ENCODE data around the gene TMEM138. TPM values are rescaled to one million over a fixed set of nuclear protein-coding genes. Genes with fewer than 3 reads are reported as not detected.

Gene TMEM138
- total RNA-seq, 1 donor from 2014 or later: 38.2 TPM

- DNase-seq (ENCODE audit: low spot score): no peak
- ATAC-seq: no peak
- intact Hi-C loops (cut with DNase I): no loop called here
Observed at GRCh38 chr11:61339490-61339878, 22.7 kb upstream of the TMEM138 start.

DNA sequence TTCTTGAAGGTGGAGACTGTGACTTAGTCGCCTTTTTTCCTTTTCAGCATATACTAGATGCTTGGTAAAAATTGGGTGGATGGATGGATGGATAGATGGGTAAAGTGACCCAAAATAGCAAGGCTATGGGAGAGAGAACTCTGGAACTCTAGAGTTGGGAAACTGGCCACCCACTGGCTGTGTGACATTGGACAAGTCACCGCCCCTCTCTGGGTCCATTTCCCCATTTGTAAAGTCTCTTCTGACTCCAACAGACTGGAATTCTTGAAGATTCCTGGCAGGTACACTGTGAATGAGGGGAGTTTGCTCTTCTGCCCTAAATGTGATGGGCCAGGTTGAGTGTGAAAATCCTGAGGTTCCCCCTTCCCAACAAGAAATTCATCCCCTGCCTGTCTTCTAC, 21.2 kb upstream of the TMEM138 start:
- ATAC-seq: no peak
- intact Hi-C loops (cut with DNase I): no loop called here
- DNase-seq (ENCODE audit: low spot score): no peak

DNA sequence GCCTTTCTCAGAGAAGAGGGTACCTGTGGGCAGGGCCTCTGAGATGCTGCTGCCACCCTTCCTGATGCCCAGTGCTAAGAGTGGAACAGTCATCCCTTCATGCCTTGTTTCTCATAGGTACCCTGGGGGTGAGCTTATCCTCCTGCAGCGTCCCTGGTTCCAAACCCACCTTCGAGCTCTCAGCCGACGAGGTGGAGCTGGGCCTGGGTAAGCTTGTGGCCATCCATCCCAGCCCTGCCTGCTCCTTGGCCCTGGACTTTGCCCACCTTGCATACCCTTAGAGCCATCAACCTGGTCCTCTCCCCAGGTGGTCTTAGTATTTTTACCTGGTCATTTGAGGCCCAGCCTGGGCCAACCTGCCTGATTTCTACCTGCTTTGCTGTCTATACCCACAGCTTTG, 20.5 kb upstream of the TMEM138 start:
- intact Hi-C loops (cut with DNase I): no loop called here
- DNase-seq (ENCODE audit: low spot score): no peak
- no peak for ATAC-seq

GRCh38 chr11:61342207-61342803, 19.9 kb upstream of the TMEM138 start:
- intact Hi-C loops (cut with DNase I): no loop called here
- ATAC-seq (no peak), DNase-seq (ENCODE audit: low spot score) (no peak)

DNA sequence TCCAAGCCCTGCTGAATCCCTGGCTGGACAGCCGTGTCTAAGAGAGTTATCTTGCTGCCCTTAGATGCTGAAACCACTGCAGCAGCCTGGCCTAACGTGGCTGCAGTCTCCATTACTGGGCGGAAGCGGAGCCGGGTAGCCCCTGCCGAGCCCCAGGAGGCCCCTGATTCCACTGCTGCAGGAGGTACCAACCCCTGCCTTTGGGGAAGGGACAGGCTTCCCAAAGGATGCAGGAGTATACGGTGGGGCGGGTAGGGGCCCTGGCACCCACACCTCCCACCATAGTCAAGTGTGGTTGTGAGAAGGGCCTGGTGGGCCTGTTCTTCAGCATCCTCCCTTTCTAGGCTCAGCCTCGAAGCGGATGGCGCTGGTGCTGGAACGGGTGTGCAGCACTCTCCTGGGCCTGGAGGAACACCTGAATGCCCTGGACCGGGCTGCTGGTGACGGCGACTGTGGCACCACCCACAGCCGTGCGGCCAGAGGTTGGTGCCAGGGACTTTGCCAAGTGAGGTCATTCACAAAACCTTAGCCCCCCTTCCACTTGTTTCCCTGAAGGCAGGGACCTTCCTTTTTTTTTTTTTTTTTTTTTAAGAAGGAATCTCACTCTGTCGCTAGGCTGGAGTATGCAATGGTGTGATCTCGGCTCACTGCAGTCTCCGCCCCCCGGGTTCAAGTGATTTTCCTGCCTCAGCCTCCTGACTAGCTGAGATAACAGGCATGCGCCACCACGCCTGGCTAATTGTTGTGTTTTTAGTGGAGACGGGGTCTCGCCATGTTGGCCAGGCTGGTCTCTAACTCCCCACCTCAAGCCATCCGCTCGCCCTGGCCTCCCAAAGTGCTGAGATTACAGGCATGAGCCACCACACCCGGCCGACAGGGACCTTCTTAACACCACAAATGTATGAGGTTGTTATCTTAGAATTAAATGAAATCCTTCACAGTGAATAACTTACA, 18.1 kb upstream of the TMEM138 start:
- ATAC-seq (no peak), DNase-seq (ENCODE audit: low spot score) (no peak)
- intact Hi-C loops (cut with DNase I): no loop called here

DNA sequence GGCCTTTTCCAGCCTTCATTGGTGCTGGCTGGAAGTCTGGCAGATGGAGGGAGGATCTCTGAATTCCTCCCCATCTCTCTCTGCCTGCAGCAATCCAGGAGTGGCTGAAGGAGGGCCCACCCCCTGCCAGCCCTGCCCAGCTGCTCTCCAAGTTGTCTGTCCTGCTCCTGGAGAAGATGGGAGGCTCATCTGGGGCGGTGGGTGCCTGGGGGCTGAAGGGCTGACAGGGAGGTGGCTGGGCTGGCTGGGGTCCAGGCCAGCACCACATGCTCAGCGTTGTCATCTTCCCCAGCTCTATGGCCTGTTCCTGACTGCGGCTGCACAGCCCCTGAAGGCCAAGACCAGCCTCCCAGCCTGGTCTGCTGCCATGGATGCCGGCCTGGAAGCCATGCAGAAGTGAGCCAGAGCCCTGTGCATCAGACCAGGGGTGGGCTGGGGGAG, 17.0 kb upstream of the TMEM138 start:
- intact Hi-C loops (cut with DNase I): no loop called here
- DNase-seq (ENCODE audit: low spot score): no peak
- ATAC-seq: peak; percentile 39

DNA sequence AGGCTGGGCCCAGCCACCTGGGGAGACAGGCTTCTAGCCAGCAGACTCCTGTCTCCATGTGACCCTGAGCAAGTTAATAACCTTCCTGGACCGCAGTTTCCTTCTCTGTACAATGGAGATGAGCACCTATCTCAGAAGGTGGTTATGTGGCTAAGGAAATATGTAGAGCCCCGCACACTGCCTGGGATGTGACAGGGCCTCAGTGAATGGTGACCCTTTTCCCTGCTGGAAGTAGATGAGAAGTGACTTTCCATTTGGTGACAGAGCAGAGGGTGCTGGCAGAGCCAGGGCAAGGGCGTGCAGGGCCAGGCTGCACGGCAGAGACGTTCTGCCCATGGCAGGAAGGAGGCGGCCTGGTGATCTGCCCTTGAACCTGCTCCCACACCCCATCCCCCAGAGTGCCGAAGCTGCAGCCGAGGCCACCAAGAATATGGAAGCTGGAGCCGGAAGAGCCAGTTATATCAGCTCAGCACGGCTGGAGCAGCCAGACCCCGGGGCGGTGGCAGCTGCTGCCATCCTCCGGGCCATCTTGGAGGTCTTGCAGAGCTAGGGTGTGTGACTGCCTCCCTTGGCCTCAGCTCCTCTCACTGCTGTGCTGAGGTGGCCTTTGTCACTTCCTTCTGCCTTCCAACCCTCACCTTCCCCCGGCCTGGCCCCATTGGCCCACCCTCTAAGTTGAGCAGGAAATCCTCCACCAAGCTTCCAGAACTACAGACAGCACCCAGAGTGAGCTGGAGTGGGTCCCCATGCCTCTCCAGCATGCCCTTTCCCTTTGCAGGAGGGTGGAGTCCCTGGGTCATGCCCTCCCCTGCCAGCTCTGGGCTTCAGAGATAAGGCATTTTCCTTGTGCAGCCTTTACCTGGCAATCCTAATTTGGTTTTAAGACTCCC, 16.0 kb upstream of the TMEM138 start:
- intact Hi-C loops (cut with DNase I): no loop called here
- ATAC-seq (no peak), DNase-seq (ENCODE audit: low spot score) (no peak)

DNA sequence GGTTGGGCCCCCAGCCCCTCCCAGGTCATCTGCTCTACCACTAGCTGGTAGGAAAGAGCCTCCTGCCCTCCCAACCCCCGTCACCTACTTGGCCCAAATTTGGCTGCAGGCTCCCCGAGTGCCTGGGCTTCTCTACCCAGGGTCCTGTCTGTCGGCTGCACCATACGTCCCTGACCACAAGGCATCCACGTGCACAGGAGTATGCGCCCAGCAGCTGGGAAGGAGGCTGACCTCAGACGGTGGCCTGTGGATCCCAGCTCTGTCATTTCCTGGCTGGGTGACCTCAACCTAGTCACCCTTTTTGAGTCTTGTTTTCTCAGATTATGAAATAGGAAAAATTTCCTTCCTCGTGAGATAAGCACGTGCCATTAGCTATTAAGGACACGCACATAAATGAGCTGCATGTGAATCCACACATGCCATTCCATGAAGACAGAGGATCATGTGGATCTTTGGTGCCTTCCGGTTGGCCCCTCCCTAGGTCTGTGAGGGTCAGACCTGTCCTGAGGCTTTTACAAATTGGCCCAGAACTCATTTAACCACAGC, 14.2 kb upstream of the TMEM138 start:
- DNase-seq (ENCODE audit: low spot score): no peak
- intact Hi-C loops (cut with DNase I): no loop called here
- ATAC-seq: peak; percentile 69

DNA sequence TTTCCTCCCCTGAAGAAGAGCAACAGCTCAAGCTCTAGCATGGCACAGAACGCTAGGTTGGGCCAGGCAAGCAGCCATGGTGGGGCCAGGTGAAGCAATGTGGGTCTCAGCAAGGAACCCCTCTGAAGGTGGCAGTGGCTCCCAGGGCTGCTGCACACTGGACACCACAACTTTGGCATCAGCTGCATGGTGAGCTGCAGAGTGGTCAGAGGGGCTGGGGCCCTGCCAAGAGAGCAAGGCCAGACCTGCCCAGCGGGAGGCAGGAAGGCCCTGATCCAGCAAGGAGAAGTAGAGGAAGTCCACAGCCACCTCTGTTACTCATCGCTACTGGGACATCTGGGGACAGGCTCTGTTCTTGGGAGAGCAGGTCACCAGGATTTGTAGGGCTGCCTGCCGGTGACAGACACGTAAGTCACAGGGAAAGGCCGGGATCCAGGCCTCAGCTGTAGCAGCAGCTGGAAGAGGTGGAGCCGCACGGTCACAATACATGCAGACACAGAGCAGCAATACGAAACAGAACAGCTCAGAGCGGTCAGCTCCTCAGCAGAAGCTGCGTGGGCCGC, 12.9 kb upstream of the TMEM138 start:
- intact Hi-C loops (cut with DNase I): no loop called here
- ATAC-seq: no peak
- DNase-seq (ENCODE audit: low spot score): no peak

GRCh38 chr11:61349916-61350315, 12.3 kb upstream of the TMEM138 start:
- ATAC-seq (no peak), DNase-seq (ENCODE audit: low spot score) (no peak)
- intact Hi-C loops (cut with DNase I): no loop called here

- ATAC-seq (no peak), DNase-seq (ENCODE audit: low spot score) (no peak)
- intact Hi-C loops (cut with DNase I): no loop called here
Observed at GRCh38 chr11:61350336-61350735, 11.8 kb upstream of the TMEM138 start.

DNA sequence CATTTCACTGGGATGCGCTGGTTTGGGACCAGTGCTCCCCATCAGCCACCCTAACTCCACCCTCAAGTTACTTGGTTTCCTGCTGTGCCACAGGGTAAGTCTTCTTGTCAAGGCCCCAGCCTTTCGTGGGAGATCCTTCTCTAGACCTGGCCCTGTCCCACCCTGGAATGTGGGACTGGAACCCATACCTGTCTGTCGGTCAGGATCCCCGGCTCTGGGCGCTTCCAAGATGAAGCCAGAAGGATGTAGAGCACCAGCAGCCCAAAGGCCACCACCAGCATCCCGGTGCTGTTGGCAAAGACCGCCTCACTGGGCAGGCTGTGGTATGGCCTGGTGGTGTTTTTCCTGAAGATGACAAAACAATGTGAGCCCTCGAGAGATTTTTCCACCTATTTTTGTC, 11.4 kb upstream of the TMEM138 start:
- no peak for DNase-seq (ENCODE audit: low spot score)

DNA sequence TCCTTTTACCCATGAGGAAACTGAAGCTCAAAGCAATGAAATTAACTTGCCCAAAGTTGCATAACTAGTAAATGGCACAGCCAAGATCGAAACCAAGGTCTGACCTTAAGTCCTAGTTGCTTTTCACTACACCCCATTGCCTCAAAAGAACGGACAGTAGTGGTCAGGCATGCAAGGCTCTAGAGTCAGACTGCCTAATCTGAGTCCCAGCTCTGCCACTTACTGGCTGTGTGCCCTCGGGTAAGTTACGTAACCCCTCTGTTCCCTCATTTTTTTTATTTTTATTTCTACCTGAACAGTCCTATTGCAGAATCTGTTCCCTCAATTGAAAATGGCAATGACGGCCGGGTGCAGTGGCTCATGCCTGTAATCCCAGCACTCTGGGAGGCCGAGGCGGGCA, 10.1 kb upstream of the TMEM138 start:
- intact Hi-C loops (cut with DNase I): no loop called here
- ATAC-seq (peak; percentile 52), DNase-seq (ENCODE audit: low spot score) (no peak)

More for the DNA sequence above, 11.4 kb upstream of the TMEM138 start:
- no peak for ATAC-seq
- intact Hi-C loops (cut with DNase I): no loop called here

- no peak for DNase-seq (ENCODE audit: low spot score)
- intact Hi-C loops (cut with DNase I): no loop called here
- no peak for ATAC-seq
Observed at GRCh38 chr11:61353131-61354067, 8.8 kb upstream of the TMEM138 start.

- intact Hi-C loops (cut with DNase I): no loop called here
- ATAC-seq: no peak
- DNase-seq (ENCODE audit: low spot score): no peak
Observed at GRCh38 chr11:61354208-61354607, 8.0 kb upstream of the TMEM138 start.

DNA sequence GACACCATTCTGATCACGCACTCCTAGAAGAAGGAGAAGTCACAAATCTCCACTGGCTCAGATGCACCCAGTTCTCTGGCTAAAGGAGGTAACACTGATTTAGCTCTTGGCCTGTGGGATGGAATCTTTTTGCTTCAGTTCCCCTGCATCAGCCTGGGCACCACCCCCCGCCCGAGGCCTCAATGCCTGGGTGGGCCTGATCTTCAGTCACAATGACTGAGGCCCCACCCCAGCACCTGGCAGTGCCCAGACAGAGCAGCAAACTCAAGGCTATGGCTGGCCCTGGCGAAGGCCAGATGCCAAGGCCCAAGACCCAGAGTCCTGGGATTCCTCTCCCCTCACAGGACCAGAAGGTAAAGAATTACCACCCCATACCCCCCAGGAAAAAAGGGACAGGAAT, 5.5 kb upstream of the TMEM138 start:
- intact Hi-C loops (cut with DNase I): no loop called here
- DNase-seq (ENCODE audit: low spot score) (no peak), ATAC-seq (no peak)

- intact Hi-C loops (cut with DNase I): no loop called here
- ATAC-seq: no peak
Observed at GRCh38 chr11:61357233-61357893, 4.8 kb upstream of the TMEM138 start.

DNA sequence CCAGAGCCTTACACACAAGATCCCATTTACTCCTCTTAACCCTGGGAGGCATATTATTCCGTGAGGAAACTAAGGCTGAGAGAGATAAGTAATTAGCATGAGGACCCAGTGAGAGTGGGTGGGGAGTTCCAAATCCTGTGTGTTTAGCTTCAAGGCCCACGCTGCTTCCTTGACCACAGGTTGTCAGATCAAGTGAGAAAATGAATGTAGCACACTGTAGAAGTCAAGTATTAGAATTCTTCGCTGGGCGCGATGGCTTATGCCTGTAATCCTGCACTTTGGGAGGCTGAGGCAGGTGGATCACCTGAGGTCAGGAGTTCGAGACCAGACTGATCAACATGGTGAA, 4.3 kb upstream of the TMEM138 start:
- intact Hi-C loops (cut with DNase I): no loop called here
- no peak for ATAC-seq
- DNase-seq (ENCODE audit: low spot score): no peak

More at GRCh38 chr11:61357233-61357893, 4.8 kb upstream of the TMEM138 start:
- DNase-seq (ENCODE audit: low spot score): no peak
